ENCODE data around the gene PAIP2B.

DNA sequence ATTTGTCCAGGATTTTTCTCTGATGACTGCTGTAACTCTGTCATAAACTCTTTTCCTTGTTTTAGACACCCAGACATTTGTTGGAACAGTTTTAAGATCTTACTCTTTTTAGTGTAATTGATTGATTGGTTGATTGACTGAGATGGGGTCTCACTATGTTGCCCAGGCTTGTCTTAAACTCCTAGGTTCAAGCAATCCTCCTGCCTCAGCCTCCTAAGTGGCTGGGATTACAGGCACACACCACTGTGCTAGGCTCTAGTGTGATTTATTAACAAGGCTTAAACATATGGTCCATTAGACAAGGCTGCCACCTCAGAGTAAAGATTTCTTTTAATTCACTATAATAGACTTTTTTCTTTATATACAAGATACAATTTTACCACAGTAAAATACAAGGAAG is 2.0 kb downstream of the PAIP2B start:
- no peak for TF ChIP-seq SUZ12 (IDR thresholded peaks at IDR 0.05)
- no peak for TF ChIP-seq FOXM1 (IDR thresholded peaks at IDR 0.05; ENCODE audit: borderline replicate concordance)
- TF ChIP-seq HDGF (IDR thresholded peaks at IDR 0.05; ENCODE audit: borderline replicate concordance), result no peak
- no peak for TF ChIP-seq FOXK2 (IDR thresholded peaks at IDR 0.05)
- no peak for TF ChIP-seq SP1 (IDR thresholded peaks at IDR 0.05)

Data from HEK293T (cell line).